Measurements from ENCODE around the gene RABEP2. TPM values are rescaled to one million over a fixed set of nuclear protein-coding genes. Genes with fewer than 3 reads are reported as not detected.

The RABEP2 gene
- total and polyA plus RNA-seq, 2 experiments from 2014 or later, result 11.8 to 27.2 TPM

GRCh38 chr16:28880955-28881354 lies 44.1 kb downstream of the RABEP2 start:
- H3K27me3 Mint-ChIP-seq (ENCODE audit: insufficient read depth, low read depth, poor library complexity), result peaks cover 31% of the 10 kb centered on the region
- no peak for TF ChIP-seq STAT1 (IDR thresholded peaks at IDR 0.05; ENCODE audit: unreplicated experiment)
- no peak for TF ChIP-seq JUNB (IDR thresholded peaks at IDR 0.05; ENCODE audit: unreplicated experiment)

GRCh38 chr16:28880589-28880915 lies 44.5 kb downstream of the RABEP2 start:
- peak; percentile 9 for ATAC-seq
- H3K4me3 ChIP-seq, result peak overlapping the region; percentile 91
- Mint-ChIP-seq H3K4me1 (peaks cover 61% of the 10 kb centered on the region), H3K27ac (peak overlapping the region; percentile 89; the same call in 1 of the 2 replicates), H3K4me3 (peak overlapping the region; percentile 92), H3K9me3 (no peaks in the 10 kb centered on the region; the same call in 1 of the 3 replicates), H3K27me3 (ENCODE audit: insufficient read depth, low read depth, poor library complexity) (peaks cover 31% of the 10 kb centered on the region), H3K36me3 (ENCODE audit: low read depth) (peaks cover 4% of the 10 kb centered on the region; the same call in 1 of the 3 replicates)
- no peaks in the 10 kb centered on the region for H3K9me2 ChIP-seq (ENCODE audit: insufficient read depth)
- 0 out of 2 replicates have a peak overlapping the region, but pooled peaks have one; percentile 84 for H3K27ac ChIP-seq (ENCODE audit: low read depth)
- no peak for DNase-seq (ENCODE audit: low spot score)
- H3K36me3 ChIP-seq (ENCODE audit: insufficient read depth), result no peaks in the 10 kb centered on the region
- no peaks in the 10 kb centered on the region; the same call in 1 of the 2 replicates for H4K20me1 ChIP-seq (replicated peaks; ENCODE audit: insufficient read depth)
- H3F3A ChIP-seq (replicated peaks; ENCODE audit: low read depth), result peaks cover 10% of the 10 kb centered on the region
- H3K27me3 ChIP-seq (ENCODE audit: insufficient read depth), result peaks cover 22% of the 10 kb centered on the region; the same call in 1 of the 2 replicates
- peak overlapping the region; percentile 94 for H3K4me2 ChIP-seq
- H2AFZ ChIP-seq, result peak overlapping the region; percentile 94
- no peaks in the 10 kb centered on the region for H3K79me2 ChIP-seq (replicated peaks; ENCODE audit: insufficient read depth)
- peaks cover 36% of the 10 kb centered on the region for H3K4me1 ChIP-seq (ENCODE audit: insufficient read depth)
- TF ChIP-seq CREB1 (CRISPR knock-in tag; IDR thresholded peaks at IDR 0.05; ENCODE audit: low read depth) (no peak), CTCF (conservative IDR thresholded peaks at IDR 0.05; ENCODE audit: low read depth in 2 of 2) (no peak), STAT1 (IDR thresholded peaks at IDR 0.05; ENCODE audit: unreplicated experiment) (no peak), JUNB (IDR thresholded peaks at IDR 0.05; ENCODE audit: unreplicated experiment) (no peak), ZNF331 (CRISPR knock-in tag; IDR thresholded peaks at IDR 0.05; ENCODE audit: low read depth) (no peak), EZH2phosphoT487 (IDR thresholded peaks at IDR 0.05; ENCODE audit: unreplicated experiment) (no peak), ZNF114 (CRISPR knock-in tag; IDR thresholded peaks at IDR 0.05) (no peak), POLR2AphosphoS5 (IDR thresholded peaks at IDR 0.05; ENCODE audit: low read depth) (no peak), NANOG (IDR thresholded peaks at IDR 0.05; ENCODE audit: borderline replicate concordance) (no peak), ETS1 (IDR thresholded peaks at IDR 0.05) (no peak), EZH2 (IDR thresholded peaks at IDR 0.05; ENCODE audit: low read depth, unreplicated experiment) (no peak), ZNF462 (CRISPR knock-in tag; IDR thresholded peaks at IDR 0.05) (no peak)

More at GRCh38 chr16:28880955-28881354, 44.1 kb downstream of the RABEP2 start:
- Histone ChIP-seq H2AFZ (peak overlapping the region; percentile 94), H3K27ac (ENCODE audit: low read depth) (no peak overlapping the region), H3K9me2 (ENCODE audit: insufficient read depth) (no peaks in the 10 kb centered on the region), H3K36me3 (ENCODE audit: insufficient read depth) (no peaks in the 10 kb centered on the region), H3K27me3 (ENCODE audit: insufficient read depth) (peaks cover 22% of the 10 kb centered on the region; the same call in 1 of the 2 replicates), H3K4me3 (peak overlapping the region; percentile 91), H3K4me1 (ENCODE audit: insufficient read depth) (peaks cover 36% of the 10 kb centered on the region), H3K79me2 (replicated peaks; ENCODE audit: insufficient read depth) (no peaks in the 10 kb centered on the region), H3F3A (replicated peaks; ENCODE audit: low read depth) (peaks cover 10% of the 10 kb centered on the region), H3K4me2 (peak overlapping the region; percentile 94), H4K20me1 (replicated peaks; ENCODE audit: insufficient read depth) (no peaks in the 10 kb centered on the region; the same call in 1 of the 2 replicates)
- DNase-seq (ENCODE audit: low spot score) (no peak), ATAC-seq (no peak)
- H3K27ac Mint-ChIP-seq, result no peak overlapping the region
- H3K36me3 Mint-ChIP-seq (ENCODE audit: low read depth), result peaks cover 4% of the 10 kb centered on the region; the same call in 1 of the 3 replicates
- H3K9me3 Mint-ChIP-seq, result no peaks in the 10 kb centered on the region; the same call in 1 of the 3 replicates
- H3K4me1 Mint-ChIP-seq, result peaks cover 61% of the 10 kb centered on the region
- peak overlapping the region; percentile 92 for H3K4me3 Mint-ChIP-seq
